B cell (primary cell): ENCODE data around the gene KIR2DL3.

Experiments
- CTCF ChIP-seq: fragments of 200-600 bp; IDR thresholded peaks from one replicate; pipeline ENCODE4 v1.8.0; 2022; ENCODE audit warnings: antibody characterized with exemption, mild to moderate bottlenecking
- EZH2 ChIP-seq: IDR thresholded peaks from 2 replicates; pipeline ENCODE4 v1.6.1; 2012; ENCODE audit warnings: borderline replicate concordance, low read depth, mild to moderate bottlenecking, moderate library complexity, low read length; ENCODE audit not compliant: insufficient read depth, poor library complexity, severe bottlenecking

DNA sequence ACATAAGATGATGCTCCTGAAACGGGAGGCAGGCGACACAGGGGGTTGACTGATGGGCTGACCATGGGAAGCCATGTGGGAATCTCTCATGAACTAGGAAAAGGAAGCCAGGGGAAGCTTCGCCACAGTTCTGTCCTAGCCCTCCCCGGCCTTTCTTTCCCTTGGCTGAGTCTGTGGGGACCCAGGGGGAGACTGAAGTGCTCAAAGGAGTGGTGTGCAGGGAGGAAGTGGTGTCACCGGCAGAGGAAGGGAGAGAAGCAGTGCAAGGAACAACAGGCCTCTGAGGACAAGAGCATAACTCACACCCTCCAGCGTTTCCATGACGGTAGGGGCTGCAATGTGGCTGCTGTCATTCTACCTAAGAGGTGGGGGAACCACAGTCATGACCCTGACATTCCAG, 13.0 kb upstream of the KIR2DL3 start:
- TF ChIP-seq CTCF (no peak), EZH2 (no peak)
